Keratinocyte (primary cell): ENCODE measurements around the gene ARL13B. TPM values are rescaled to one million over a fixed set of nuclear protein-coding genes. Genes with fewer than 3 reads are reported as not detected.
A peak's percentile ranks its signal among the peaks of the same experiment; 100 is the strongest.

Experiments used
- DNase-seq: peaks from one replicate; pipeline ENCODE4 v3.0.0-alpha.2; 2011; ENCODE audit warnings: low read depth, missing footprints, low spot score
- FAIRE-seq: peaks from 2 replicates; lab custom pipeline; 2011; peaks lifted over from hg19 to GRCh38; lab: Jason Lieb, UNC
- H2AFZ ChIP-seq: 2 replicates; pipeline ENCODE4 v1.6.0; 2012; ENCODE audit warnings: low read length, control low read depth, inconsistent platforms; ENCODE audit not compliant: control insufficient read depth
- H3K27ac ChIP-seq: 2 replicates; pipeline ENCODE4 v1.5.1; 2011; ENCODE audit warnings: low read length; ENCODE audit not compliant: control insufficient read depth, insufficient read depth
- H3K27me3 ChIP-seq: 3 replicates; pipeline ENCODE4 v1.6.0; 2011; ENCODE audit warnings: low read length; ENCODE audit not compliant: control insufficient read depth, insufficient read depth; ENCODE audit errors: extremely low read depth
- H3K36me3 ChIP-seq, 2 experiments: 2 replicates in 1 of 2; 3 replicates in 1 of 2; pipeline ENCODE4 v1.5.1; 2011; ENCODE audit warnings: low read length in 2 of 2, mild to moderate bottlenecking in 1 of 2; ENCODE audit not compliant: control insufficient read depth in 2 of 2, insufficient read depth in 2 of 2; ENCODE audit errors: extremely low read depth in 1 of 2
- H3K4me1 ChIP-seq: 3 replicates; pipeline ENCODE4 v1.5.1; 2011; ENCODE audit warnings: low read length; ENCODE audit not compliant: control insufficient read depth, insufficient read depth; ENCODE audit errors: extremely low read depth
- H3K4me2 ChIP-seq: 3 replicates; pipeline ENCODE4 v1.6.0; 2011; ENCODE audit warnings: low read depth, low read length; ENCODE audit not compliant: control insufficient read depth, insufficient read depth; ENCODE audit errors: extremely low read depth
- H3K4me3 ChIP-seq, 3 experiments: fragments of 200-600 bp in 1 of 3; sonication (generic) in 1 of 3; 2 replicates in 2 of 3; 3 replicates in 1 of 3; pipeline ENCODE4 v1.5.1; 2011 to 2016; ENCODE audit warnings: low read length in 3 of 3, mild to moderate bottlenecking in 3 of 3, control low read depth in 2 of 3, inconsistent platforms in 1 of 3, low read depth in 1 of 3, mixed read lengths in 1 of 3, mixed run types in 1 of 3, moderate library complexity in 1 of 3; ENCODE audit not compliant: control insufficient read depth in 2 of 3, insufficient read depth in 2 of 3; ENCODE audit errors: extremely low read depth in 1 of 3
- H3K79me2 ChIP-seq: 2 replicates; pipeline ENCODE4 v1.6.0; 2012; ENCODE audit warnings: low read length; ENCODE audit not compliant: control insufficient read depth, insufficient read depth
- H3K9ac ChIP-seq: 3 replicates; pipeline ENCODE4 v1.6.0; 2011; ENCODE audit warnings: low read length; ENCODE audit not compliant: control insufficient read depth, insufficient read depth; ENCODE audit errors: extremely low read depth
- H3K9me1 ChIP-seq: 3 replicates; pipeline ENCODE4 v1.6.0; 2011; ENCODE audit warnings: low read length; ENCODE audit not compliant: control insufficient read depth, insufficient read depth; ENCODE audit errors: extremely low read depth
- H3K9me3 ChIP-seq: 2 replicates; pipeline ENCODE4 v1.5.1; 2012; ENCODE audit warnings: low read depth, low read length; ENCODE audit not compliant: control insufficient read depth
- H4K20me1 ChIP-seq: 3 replicates; pipeline ENCODE4 v1.6.0; 2011; ENCODE audit warnings: low read length; ENCODE audit not compliant: control insufficient read depth, insufficient read depth; ENCODE audit errors: extremely low read depth
- CTCF ChIP-seq, 3 experiments: IDR thresholded peaks in 1 of 3; conservative IDR thresholded peaks in 1 of 3; optimal IDR thresholded peaks in 1 of 3; 2 replicates in 2 of 3; 3 replicates in 1 of 3; pipeline versions ENCODE3 to v1.5.1; 2011; ENCODE audit warnings: low read length in 3 of 3, mild to moderate bottlenecking in 3 of 3, moderate library complexity in 2 of 3, control low read depth in 1 of 3, inconsistent platforms in 1 of 3; ENCODE audit not compliant: insufficient read depth in 2 of 3; ENCODE audit errors: extremely low read depth in 1 of 3
- EZH2 ChIP-seq: IDR thresholded peaks from one replicate; pipeline ENCODE4 v1.6.1; 2012; ENCODE audit warnings: inconsistent platforms, mild to moderate bottlenecking, low read length, moderate library complexity
- dilution Hi-C: fragments of 300-500 bp; cut with MboI; formaldehyde crosslinking; loops from one replicate; pipeline ENCODE4 v1.7.0; 2020; ENCODE audit warnings: low sequenced_read_pairs; ENCODE audit not compliant: extremely low pct_ligation_motif_present
- polyA plus RNA-seq, 5 experiments: library from polyadenylated mRNA; depleted of rRNA in 3 of 5; stranded (reverse) in 3 of 5; stranded (forward) in 1 of 5; unstranded in 1 of 5; fragments of >200 nt; gene quantifications; 1 replicate in 1 of 5; 2 replicates in 3 of 5; 3 replicates in 1 of 5; pipeline versions ENCODE4 v1.2.1 to v1.2.3, GENCODE V29; 2011 to 2012; ENCODE audit warnings: missing spikeins in 2 of 5, low read depth in 1 of 5, low replicate concordance in 1 of 5

ARL13B gene
- polyA plus RNA-seq, 1 donor (not counting 4 experiments of a cell fraction or from before 2014, with no cell fraction given), result 6.8 TPM

DNA sequence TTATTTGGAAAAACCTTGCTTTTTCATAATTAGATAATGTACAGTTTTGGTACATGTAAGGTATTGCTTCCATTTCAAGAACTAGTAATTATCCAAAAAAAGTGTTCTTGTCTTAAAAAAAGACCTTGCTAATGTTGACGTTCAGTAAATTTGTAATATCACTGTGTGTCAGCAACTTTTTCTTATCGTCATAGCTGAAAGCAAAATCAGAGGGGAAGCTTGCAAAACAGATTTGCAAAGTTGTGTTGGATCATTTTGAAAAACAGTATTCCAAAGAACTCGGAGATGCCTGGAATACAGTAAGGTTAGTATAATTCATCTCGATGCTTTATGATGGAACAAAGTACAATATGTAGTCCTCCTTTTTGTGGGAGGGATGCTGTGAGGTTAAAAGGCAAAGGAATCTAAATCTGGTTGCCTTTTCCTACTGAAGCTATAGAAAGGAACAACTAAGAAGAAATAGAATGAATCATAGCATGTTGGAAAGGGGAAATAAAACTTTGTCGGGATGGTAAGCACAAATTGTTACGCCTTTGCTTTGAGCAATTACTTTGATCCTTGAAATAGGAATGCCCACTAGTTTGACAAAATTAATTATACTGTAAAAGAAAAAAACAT lies 84.4 kb downstream of the ARL13B start:
- H3K36me3 ChIP-seq, result no peaks in the 10 kb centered on the region
- no peaks in the 10 kb centered on the region for H3K27me3 ChIP-seq
- dilution Hi-C loops, result no loop called here
- no peak overlapping the region for H3K4me3 ChIP-seq
- no peaks in the 10 kb centered on the region for H3K9me3 ChIP-seq
- FAIRE-seq (no peak), DNase-seq (no peak)
- peak overlapping the region; percentile 78 for H3K4me2 ChIP-seq
- no peak overlapping the region for H3K27ac ChIP-seq
- H4K20me1 ChIP-seq, result no peaks in the 10 kb centered on the region
- H3K4me1 ChIP-seq, result no peaks in the 10 kb centered on the region
- no peaks in the 10 kb centered on the region for H3K9me1 ChIP-seq
- H3K9ac ChIP-seq, result no peak overlapping the region
- TF ChIP-seq EZH2, result no peak
- TF ChIP-seq CTCF (optimal IDR thresholded peaks at IDR 0.05 in 1 of 3, IDR thresholded peaks at IDR 0.05 in 1 of 3, conservative IDR thresholded peaks at IDR 0.05 in 1 of 3; ENCODE audit: extremely low read depth in 1 of 3, insufficient read depth in 2 of 3, low read length in 3 of 3), result no peak
- H2AFZ ChIP-seq, result no peak overlapping the region
- no peaks in the 10 kb centered on the region for H3K79me2 ChIP-seq

GRCh38 chr3:94065122-94065521 lies 85.2 kb downstream of the ARL13B start:
- Histone ChIP-seq H3K9me3 (no peaks in the 10 kb centered on the region), H3K4me1 (no peaks in the 10 kb centered on the region), H3K9me1 (no peaks in the 10 kb centered on the region), H3K9ac (no peak overlapping the region), H3K27me3 (no peaks in the 10 kb centered on the region), H3K4me3 (no peak overlapping the region), H3K27ac (no peak overlapping the region), H3K36me3 (no peaks in the 10 kb centered on the region), H2AFZ (no peak overlapping the region), H3K79me2 (no peaks in the 10 kb centered on the region), H3K4me2 (no peak overlapping the region), H4K20me1 (no peaks in the 10 kb centered on the region)
- no peak for TF ChIP-seq EZH2
- TF ChIP-seq CTCF (optimal IDR thresholded peaks at IDR 0.05 in 1 of 3, IDR thresholded peaks at IDR 0.05 in 1 of 3, conservative IDR thresholded peaks at IDR 0.05 in 1 of 3; ENCODE audit: extremely low read depth in 1 of 3, insufficient read depth in 2 of 3, low read length in 3 of 3), result no peak
- dilution Hi-C loops, result no loop called here
- no peak for DNase-seq
- FAIRE-seq, result no peak
